ACC112 (cell line): Measurements from ENCODE around the gene LRP1B.

Experiments
- H2AFZ ChIP-seq: fragments of 200-600 bp; sonication (generic); one replicate; pipeline ENCODE4 v1.6.0; 2017; ENCODE audit warnings: antibody characterized with exemption, low read length; ENCODE audit not compliant: unreplicated experiment
- H3K27ac ChIP-seq: fragments of 200-600 bp; sonication (generic); 2 replicates; pipeline ENCODE4 v1.5.1; 2014; ENCODE audit warnings: low read depth, mild to moderate bottlenecking, antibody characterized with exemption, low read length, moderate library complexity
- H3K27me3 ChIP-seq: fragments of 200-600 bp; sonication (generic); 2 replicates; pipeline ENCODE4 v1.6.1; 2014; ENCODE audit warnings: mild to moderate bottlenecking, antibody characterized with exemption, low read length, moderate library complexity, mixed read lengths; ENCODE audit not compliant: insufficient read depth
- H3K36me3 ChIP-seq: fragments of 200-600 bp; sonication (generic); 2 replicates; pipeline ENCODE4 v1.6.1; 2016; ENCODE audit warnings: mild to moderate bottlenecking, antibody characterized with exemption, low read length, moderate library complexity, mixed read lengths; ENCODE audit not compliant: insufficient read depth
- H3K4me1 ChIP-seq: fragments of 200-600 bp; sonication (generic); one replicate; pipeline ENCODE4 v1.6.1; 2016; ENCODE audit warnings: low read length, mixed read lengths; ENCODE audit not compliant: insufficient read depth, unreplicated experiment, control insufficient read depth
- H3K4me3 ChIP-seq: fragments of 200-600 bp; sonication (generic); 2 replicates; pipeline ENCODE4 v1.5.1; 2014; ENCODE audit warnings: mild to moderate bottlenecking, low read depth, low read length
- H3K79me2 ChIP-seq: fragments of 200-600 bp; sonication (generic); one replicate; pipeline ENCODE4 v1.6.0; 2016; ENCODE audit warnings: low read length; ENCODE audit not compliant: control insufficient read depth, unreplicated experiment, insufficient read depth

The LRP1B gene

GRCh38 chr2:141889788-141890187 is 241.0 kb downstream of the LRP1B start:
- Histone ChIP-seq H3K79me2 (no peaks in the 10 kb centered on the region), H3K27ac (no peak overlapping the region), H3K36me3 (no peaks in the 10 kb centered on the region), H3K27me3 (no peaks in the 10 kb centered on the region), H3K4me3 (no peak overlapping the region), H2AFZ (no peak overlapping the region), H3K4me1 (no peaks in the 10 kb centered on the region)

GRCh38 chr2:141888987-141889555 is 241.7 kb downstream of the LRP1B start:
- no peaks in the 10 kb centered on the region for H3K4me1 ChIP-seq
- no peaks in the 10 kb centered on the region for H3K36me3 ChIP-seq
- no peak overlapping the region for H3K27ac ChIP-seq
- no peaks in the 10 kb centered on the region for H3K79me2 ChIP-seq
- H3K4me3 ChIP-seq, result no peak overlapping the region
- H3K27me3 ChIP-seq, result no peaks in the 10 kb centered on the region
- no peak overlapping the region for H2AFZ ChIP-seq

DNA sequence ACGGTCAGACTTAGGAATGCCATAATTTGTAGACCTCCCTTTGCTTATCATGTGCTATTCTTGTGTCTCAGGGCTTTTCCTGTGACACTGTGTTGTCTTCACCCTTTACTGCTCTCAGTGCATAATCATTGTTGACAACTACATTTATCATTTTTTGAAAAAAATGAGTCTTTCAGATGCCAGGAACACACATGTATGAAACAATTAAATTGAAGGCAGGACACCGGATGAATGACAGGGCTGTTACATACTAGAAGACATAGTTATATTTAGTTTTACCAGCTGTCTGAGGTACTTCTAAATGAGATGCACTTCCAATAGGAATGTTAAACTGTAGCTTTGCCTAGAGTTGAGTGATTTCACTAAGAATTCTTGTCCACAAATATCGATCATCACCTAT is 243.5 kb downstream of the LRP1B start:
- no peaks in the 10 kb centered on the region for H3K79me2 ChIP-seq
- no peak overlapping the region for H2AFZ ChIP-seq
- no peaks in the 10 kb centered on the region for H3K36me3 ChIP-seq
- H3K27ac ChIP-seq, result no peak overlapping the region
- H3K27me3 ChIP-seq, result no peaks in the 10 kb centered on the region
- no peak overlapping the region for H3K4me3 ChIP-seq
- no peaks in the 10 kb centered on the region for H3K4me1 ChIP-seq

DNA sequence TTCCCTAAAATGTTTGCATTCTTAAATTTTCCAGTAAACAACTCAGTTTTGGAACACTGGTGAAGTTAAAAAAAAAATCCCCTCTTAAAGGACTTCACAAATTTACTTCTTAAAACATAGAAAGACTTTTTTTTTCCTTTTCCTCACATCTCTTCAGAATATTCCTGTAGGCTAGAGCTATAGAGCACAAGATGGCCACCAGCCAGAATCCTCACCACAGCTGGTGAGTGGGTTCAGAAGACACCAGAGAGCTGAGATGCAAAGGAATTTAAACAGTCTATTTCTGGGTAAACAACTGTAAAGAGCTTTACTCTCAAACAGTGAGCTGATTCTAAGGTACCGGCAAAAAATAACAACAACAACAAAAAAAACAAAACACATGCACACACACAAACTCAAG is 252.8 kb downstream of the LRP1B start:
- H3K4me3 ChIP-seq, result no peak overlapping the region
- H3K79me2 ChIP-seq, result no peaks in the 10 kb centered on the region
- no peaks in the 10 kb centered on the region for H3K4me1 ChIP-seq
- no peak overlapping the region for H3K27ac ChIP-seq
- H2AFZ ChIP-seq, result no peak overlapping the region
- no peaks in the 10 kb centered on the region for H3K27me3 ChIP-seq
- H3K36me3 ChIP-seq, result no peaks in the 10 kb centered on the region

- H3K4me1 ChIP-seq, result no peaks in the 10 kb centered on the region
- H3K4me3 ChIP-seq, result no peak overlapping the region
- H3K27ac ChIP-seq, result no peak overlapping the region
- H3K27me3 ChIP-seq, result no peaks in the 10 kb centered on the region
- H3K79me2 ChIP-seq, result no peaks in the 10 kb centered on the region
- no peak overlapping the region for H2AFZ ChIP-seq
- H3K36me3 ChIP-seq, result no peaks in the 10 kb centered on the region
These were observed 258.7 kb downstream of the LRP1B start for GRCh38 chr2:141871913-141872634.

DNA sequence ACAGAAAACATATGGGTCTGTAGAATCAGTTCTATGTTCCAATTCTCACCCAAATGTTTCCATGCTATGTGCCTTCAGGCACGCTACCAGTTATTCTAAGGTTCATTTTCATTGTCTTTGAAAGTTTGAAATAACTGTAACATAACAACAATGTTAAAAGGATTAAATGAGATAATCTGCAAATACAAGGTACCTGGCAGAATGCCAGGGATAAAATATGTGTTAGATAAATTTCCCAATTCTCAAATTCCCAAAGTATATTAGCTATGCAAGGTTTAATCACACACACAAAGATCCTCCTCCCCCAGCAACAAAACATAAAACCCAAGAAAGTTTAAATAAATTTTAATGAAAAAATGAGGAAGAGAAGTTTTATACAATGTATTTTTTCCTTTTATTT is 261.2 kb downstream of the LRP1B start:
- H2AFZ ChIP-seq, result no peak overlapping the region
- no peak overlapping the region for H3K27ac ChIP-seq
- no peaks in the 10 kb centered on the region for H3K79me2 ChIP-seq
- H3K4me3 ChIP-seq, result no peak overlapping the region
- no peaks in the 10 kb centered on the region for H3K36me3 ChIP-seq
- no peaks in the 10 kb centered on the region for H3K4me1 ChIP-seq
- no peaks in the 10 kb centered on the region for H3K27me3 ChIP-seq

DNA sequence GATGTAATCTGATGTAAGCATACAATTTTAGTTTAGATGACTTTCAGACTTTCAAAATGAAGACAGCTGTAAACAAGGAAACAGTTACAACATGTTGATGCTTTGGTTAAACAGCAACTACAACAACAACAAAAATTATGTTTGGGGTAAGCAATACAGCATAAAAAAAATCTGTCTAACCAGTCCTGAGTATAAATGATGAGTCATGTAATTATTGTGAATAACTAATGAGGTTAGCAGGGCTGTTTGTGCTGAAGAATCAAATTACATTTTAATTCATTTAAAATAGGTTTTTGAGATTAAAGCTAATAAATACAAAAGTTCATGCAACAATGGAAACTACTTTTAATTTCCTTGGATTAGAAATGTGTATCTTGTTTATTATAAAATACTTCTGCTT is 266.9 kb downstream of the LRP1B start:
- Histone ChIP-seq H3K79me2 (no peaks in the 10 kb centered on the region), H3K4me3 (no peak overlapping the region), H3K27ac (no peak overlapping the region), H2AFZ (no peak overlapping the region), H3K36me3 (no peaks in the 10 kb centered on the region), H3K4me1 (no peaks in the 10 kb centered on the region), H3K27me3 (no peaks in the 10 kb centered on the region)

DNA sequence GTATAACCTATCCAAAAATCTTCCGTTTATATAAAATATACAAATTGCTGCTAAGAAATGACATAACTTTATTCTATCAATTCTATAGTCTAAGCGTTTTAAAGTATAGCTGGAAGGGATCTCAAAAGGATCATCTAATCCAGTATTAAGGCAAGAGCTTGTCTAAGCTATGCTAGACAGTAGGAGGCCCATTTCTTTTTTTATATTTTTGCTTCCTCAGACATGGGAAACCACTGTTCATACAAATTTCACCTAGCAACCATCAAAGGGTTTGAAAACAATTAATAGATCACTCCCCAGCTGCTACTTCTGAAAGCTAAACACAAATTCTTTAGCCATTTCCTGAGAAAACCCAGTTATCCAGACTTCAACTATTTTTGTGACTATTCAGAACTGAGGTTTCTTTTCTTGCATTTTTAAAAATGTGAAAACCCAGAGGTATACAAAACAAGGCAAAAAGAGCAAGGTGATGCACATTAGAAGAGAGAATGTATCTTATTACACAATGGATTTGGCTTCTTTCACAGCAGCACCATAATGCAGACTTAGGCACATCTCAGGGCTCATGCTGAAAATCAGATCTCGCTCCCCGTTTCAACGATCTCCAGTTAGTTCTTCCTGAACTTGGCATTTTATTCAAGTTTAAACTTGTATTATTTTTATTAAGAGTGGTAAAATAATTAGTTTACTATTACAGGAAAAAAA is 274.4 kb downstream of the LRP1B start:
- H3K27me3 ChIP-seq, result no peaks in the 10 kb centered on the region
- no peaks in the 10 kb centered on the region for H3K79me2 ChIP-seq
- H2AFZ ChIP-seq, result no peak overlapping the region
- no peak overlapping the region for H3K4me3 ChIP-seq
- H3K27ac ChIP-seq, result no peak overlapping the region
- no peaks in the 10 kb centered on the region for H3K4me1 ChIP-seq
- no peaks in the 10 kb centered on the region for H3K36me3 ChIP-seq

GRCh38 chr2:141848191-141848590 is 282.6 kb downstream of the LRP1B start:
- no peak overlapping the region for H2AFZ ChIP-seq
- no peaks in the 10 kb centered on the region for H3K27me3 ChIP-seq
- no peaks in the 10 kb centered on the region for H3K79me2 ChIP-seq
- H3K4me3 ChIP-seq, result no peak overlapping the region
- H3K4me1 ChIP-seq, result no peaks in the 10 kb centered on the region
- no peaks in the 10 kb centered on the region for H3K36me3 ChIP-seq
- H3K27ac ChIP-seq, result no peak overlapping the region

- no peak overlapping the region for H3K4me3 ChIP-seq
- H3K79me2 ChIP-seq, result no peaks in the 10 kb centered on the region
- H3K27me3 ChIP-seq, result no peaks in the 10 kb centered on the region
- H3K27ac ChIP-seq, result no peak overlapping the region
- H3K36me3 ChIP-seq, result no peaks in the 10 kb centered on the region
- no peaks in the 10 kb centered on the region for H3K4me1 ChIP-seq
- no peak overlapping the region for H2AFZ ChIP-seq
These were observed 286.6 kb downstream of the LRP1B start for GRCh38 chr2:141844231-141844630.

- H3K4me3 ChIP-seq, result no peak overlapping the region
- no peak overlapping the region for H3K27ac ChIP-seq
- H3K27me3 ChIP-seq, result no peaks in the 10 kb centered on the region
- no peak overlapping the region for H2AFZ ChIP-seq
- no peaks in the 10 kb centered on the region for H3K36me3 ChIP-seq
- H3K79me2 ChIP-seq, result no peaks in the 10 kb centered on the region
- no peaks in the 10 kb centered on the region for H3K4me1 ChIP-seq
These were observed 295.7 kb downstream of the LRP1B start for GRCh38 chr2:141835103-141835502.
